Measurements from ENCODE around the gene SMG6. TPM values are rescaled to one million over a fixed set of nuclear protein-coding genes. Genes with fewer than 3 reads are reported as not detected.

Gene SMG6
- total and polyA plus RNA-seq, 2 of the 4 experiments (the other 2 are of a cell fraction) = 16.3 to 30.3 TPM

DNA sequence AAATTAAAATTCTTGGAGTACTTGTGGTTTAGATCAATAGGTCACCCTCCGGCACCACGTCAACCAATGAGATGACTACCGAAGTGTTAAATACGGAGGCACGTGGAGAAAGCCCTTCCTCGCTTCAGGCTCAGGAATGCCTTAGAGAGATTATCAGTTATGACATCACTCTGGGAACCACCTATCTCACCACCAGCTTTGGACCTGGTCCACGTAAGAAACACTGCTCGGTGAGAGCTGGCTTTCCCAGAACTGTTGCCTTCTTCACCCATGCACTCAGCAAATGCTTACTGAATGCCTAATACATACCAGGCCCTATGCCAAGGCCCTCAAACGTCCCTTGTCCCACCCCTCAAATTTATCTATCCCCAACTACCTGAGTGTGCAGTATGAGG, 71.3 kb downstream of the SMG6 start (continued):
- no peak for TF ChIP-seq MXI1 (IDR thresholded peaks at IDR 0.05; ENCODE audit: borderline replicate concordance, low read depth, low read length)

DNA sequence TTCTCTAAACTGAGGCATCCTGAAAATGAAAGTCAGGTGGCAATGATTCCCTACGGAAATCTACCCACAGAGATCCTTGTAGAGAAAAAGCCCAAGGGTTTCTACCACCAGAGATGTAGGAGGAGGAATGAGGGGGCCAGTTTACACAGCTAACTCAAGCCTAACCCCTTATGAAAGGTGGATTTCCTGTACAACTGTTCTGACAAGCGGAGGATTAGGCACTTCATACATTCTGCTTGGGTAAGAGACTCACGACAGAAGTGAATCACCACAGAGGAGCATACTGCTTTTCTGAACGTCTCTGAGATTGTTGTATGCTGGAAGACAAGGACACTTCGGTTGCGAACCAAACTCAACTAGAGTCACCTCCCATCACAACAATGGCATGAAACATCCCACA, 72.7 kb downstream of the SMG6 start:
- H3K18ac ChIP-seq (ENCODE audit: low read depth, low read length) = peak overlapping the region; percentile 80; the same call in 1 of the 2 replicates
- peak overlapping the region; percentile 61 for H2BK5ac ChIP-seq (ENCODE audit: low read depth, low read length, poor library complexity, severe bottlenecking)
- CTCF ChIA-PET = interaction anchor here (0.5 to 3.0 kb wide), 13 partner anchors 8 to 176 kb away, joined by 3 to 9 read pairs (median 5); partner anchors contain the start of gene HIC1
- peak overlapping the region; percentile 91; the same call in 1 of the 3 replicates for H2BK15ac ChIP-seq (ENCODE audit: low read depth, low read length)
- DNase-seq = peak; percentile 71
- H4K91ac ChIP-seq (ENCODE audit: insufficient read depth, low read depth, low read length) = peak overlapping the region; percentile 36; the same call in 1 of the 2 replicates
- H3K4ac ChIP-seq (ENCODE audit: low read depth, low read length) = peak overlapping the region; percentile 64
- peak overlapping the region; percentile 72; the same call in 1 of the 2 replicates for H3K23ac ChIP-seq (ENCODE audit: low read depth, low read length)
- H2BK20ac ChIP-seq (ENCODE audit: low read depth, low read length) = peak overlapping the region; percentile 35; the same call in 1 of the 2 replicates
- H3K4me1 ChIP-seq (ENCODE audit: control insufficient read depth, insufficient read depth, low read length) = peaks cover 28% of the 10 kb centered on the region
- peaks cover 22% of the 10 kb centered on the region for H3K9me1 ChIP-seq (ENCODE audit: insufficient read depth, low read length)
- no peak overlapping the region for H3K4me3 ChIP-seq (ENCODE audit: insufficient read depth, low read depth, low read length)
- H3K36me3 ChIP-seq (ENCODE audit: control insufficient read depth, insufficient read depth, low read length) = 0 out of 2 replicates have a peak, but pooled peaks cover 1% of the 10 kb centered on the region
- no peak overlapping the region for H3K4me2 ChIP-seq (ENCODE audit: low read depth, low read length)
- WGBS, 2 experiments (ENCODE audit: extremely low coverage in 2 of 2, insufficient read length in 1 of 2) = no CpG with 5 or more reads among the region's 6 CpGs
- H2BK120ac ChIP-seq (ENCODE audit: low read depth, low read length) = peak overlapping the region; percentile 45
- H3K27me3 ChIP-seq (ENCODE audit: control insufficient read depth, insufficient read depth, low read length) = no peaks in the 10 kb centered on the region
- H3K27ac ChIP-seq (ENCODE audit: insufficient read depth, low read length) = peak overlapping the region; percentile 48; the same call in 1 of the 2 replicates
- peak overlapping the region; percentile 85; the same call in 1 of the 2 replicates for H2AK5ac ChIP-seq (ENCODE audit: low read depth, low read length)
- peaks cover 27 to 56% of the 10 kb centered on the region in 2 experiments for H3K79me1 ChIP-seq (ENCODE audit: low read depth in 1 of 2, low read length in 2 of 2)
- H2AFZ ChIP-seq (replicated peaks; ENCODE audit: low read length, poor library complexity) = no peak overlapping the region
- POLR2A ChIA-PET (ENCODE audit: unreplicated experiment) = no interaction called here
- intact Hi-C loops (cut with micrococcal nuclease) = no loop called here
- dilution Hi-C loops (cut with HindIII; ENCODE audit: low sequenced_read_pairs, unreplicated experiment) = no loop called here
- H3K9me3 ChIP-seq (ENCODE audit: control insufficient read depth, insufficient read depth, low read length) = no peaks in the 10 kb centered on the region
- H4K5ac ChIP-seq (ENCODE audit: low read depth, low read length) = peak overlapping the region; percentile 76; the same call in 1 of the 2 replicates
- BruUV-seq (replicated peaks) = no TSS peak
- in situ Hi-C loops (cut with MboI; ENCODE audit: low sequenced_read_pairs) = no loop called here
- ATAC-seq (ENCODE audit: low read depth) = no peak
- H3K56ac ChIP-seq (ENCODE audit: extremely low read depth, insufficient read depth, low read length) = 0 out of 2 replicates have a peak overlapping the region, but pooled peaks have one; percentile 8
- H4K20me1 ChIP-seq (ENCODE audit: insufficient read depth, low read length) = no peaks in the 10 kb centered on the region
- H3K14ac ChIP-seq (replicated peaks; ENCODE audit: low read depth, low read length) = peak overlapping the region; percentile 56
- peak overlapping the region; percentile 4 to 90; a peak in 3 of 4 replicates for H4K8ac ChIP-seq (ENCODE audit: low read depth in 2 of 2, low read length in 2 of 2)
- 0 out of 2 replicates have a peak overlapping the region, but pooled peaks have one; percentile 10 for H3K9ac ChIP-seq (ENCODE audit: low read depth, low read length)
- H2AK9ac ChIP-seq (replicated peaks; ENCODE audit: low read depth, low read length, poor library complexity) = peak overlapping the region; percentile 39
- TF ChIP-seq RFX5 (IDR thresholded peaks at IDR 0.05; ENCODE audit: low read depth, low read length) (no peak), MXI1 (IDR thresholded peaks at IDR 0.05; ENCODE audit: borderline replicate concordance, low read depth, low read length) (no peak), SMC3 (IDR thresholded peaks at IDR 0.05; ENCODE audit: low read depth, low read length) (no peak), MAZ (IDR thresholded peaks at IDR 0.05; ENCODE audit: borderline replicate concordance, low read depth, low read length) (no peak), RCOR1 (IDR thresholded peaks at IDR 0.05; ENCODE audit: insufficient replicate concordance, low read length) (no peak), POLR2A (IDR thresholded peaks at IDR 0.05; ENCODE audit: low read depth, low read length) (no peak), FOS (IDR thresholded peaks at IDR 0.05; ENCODE audit: low read depth, low read length) (no peak), NFE2L2 (IDR thresholded peaks at IDR 0.05; ENCODE audit: low read depth, low read length) (no peak), RAD21 (IDR thresholded peaks at IDR 0.05; ENCODE audit: low read length) (no peak), CEBPB (IDR thresholded peaks at IDR 0.05; ENCODE audit: low read depth, low read length) (no peak)
- TF ChIP-seq, protein P1, sequence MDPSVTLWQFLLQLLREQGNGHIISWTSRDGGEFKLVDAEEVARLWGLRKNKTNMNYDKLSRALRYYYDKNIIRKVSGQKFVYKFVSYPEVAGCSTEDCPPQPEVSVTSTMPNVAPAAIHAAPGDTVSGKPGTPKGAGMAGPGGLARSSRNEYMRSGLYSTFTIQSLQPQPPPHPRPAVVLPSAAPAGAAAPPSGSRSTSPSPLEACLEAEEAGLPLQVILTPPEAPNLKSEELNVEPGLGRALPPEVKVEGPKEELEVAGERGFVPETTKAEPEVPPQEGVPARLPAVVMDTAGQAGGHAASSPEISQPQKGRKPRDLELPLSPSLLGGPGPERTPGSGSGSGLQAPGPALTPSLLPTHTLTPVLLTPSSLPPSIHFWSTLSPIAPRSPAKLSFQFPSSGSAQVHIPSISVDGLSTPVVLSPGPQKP (IDR thresholded peaks at IDR 0.05; ENCODE audit: borderline replicate concordance, low read depth, low read length) = no peak
- TF ChIP-seq, protein P2, sequence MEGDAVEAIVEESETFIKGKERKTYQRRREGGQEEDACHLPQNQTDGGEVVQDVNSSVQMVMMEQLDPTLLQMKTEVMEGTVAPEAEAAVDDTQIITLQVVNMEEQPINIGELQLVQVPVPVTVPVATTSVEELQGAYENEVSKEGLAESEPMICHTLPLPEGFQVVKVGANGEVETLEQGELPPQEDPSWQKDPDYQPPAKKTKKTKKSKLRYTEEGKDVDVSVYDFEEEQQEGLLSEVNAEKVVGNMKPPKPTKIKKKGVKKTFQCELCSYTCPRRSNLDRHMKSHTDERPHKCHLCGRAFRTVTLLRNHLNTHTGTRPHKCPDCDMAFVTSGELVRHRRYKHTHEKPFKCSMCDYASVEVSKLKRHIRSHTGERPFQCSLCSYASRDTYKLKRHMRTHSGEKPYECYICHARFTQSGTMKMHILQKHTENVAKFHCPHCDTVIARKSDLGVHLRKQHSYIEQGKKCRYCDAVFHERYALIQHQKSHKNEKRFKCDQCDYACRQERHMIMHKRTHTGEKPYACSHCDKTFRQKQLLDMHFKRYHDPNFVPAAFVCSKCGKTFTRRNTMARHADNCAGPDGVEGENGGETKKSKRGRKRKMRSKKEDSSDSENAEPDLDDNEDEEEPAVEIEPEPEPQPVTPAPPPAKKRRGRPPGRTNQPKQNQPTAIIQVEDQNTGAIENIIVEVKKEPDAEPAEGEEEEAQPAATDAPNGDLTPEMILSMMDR (conservative IDR thresholded peaks at IDR 0.05; ENCODE audit: low read depth, low read length) = no peak
- TF ChIP-seq, protein P3, sequence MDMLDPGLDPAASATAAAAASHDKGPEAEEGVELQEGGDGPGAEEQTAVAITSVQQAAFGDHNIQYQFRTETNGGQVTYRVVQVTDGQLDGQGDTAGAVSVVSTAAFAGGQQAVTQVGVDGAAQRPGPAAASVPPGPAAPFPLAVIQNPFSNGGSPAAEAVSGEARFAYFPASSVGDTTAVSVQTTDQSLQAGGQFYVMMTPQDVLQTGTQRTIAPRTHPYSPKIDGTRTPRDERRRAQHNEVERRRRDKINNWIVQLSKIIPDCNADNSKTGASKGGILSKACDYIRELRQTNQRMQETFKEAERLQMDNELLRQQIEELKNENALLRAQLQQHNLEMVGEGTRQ (IDR thresholded peaks at IDR 0.05; ENCODE audit: low read depth, low read length) = no peak
